ENCODE results near the gene RNASE11. TPM values are rescaled to one million over a fixed set of nuclear protein-coding genes. Genes with fewer than 3 reads are reported as not detected.
A peak's percentile ranks its signal among the peaks of the same experiment; 100 is the strongest.

Gene RNASE11
- total and polyA plus RNA-seq, 10 of the 15 experiments (the other 5 are each of a cell fraction or from before 2014, with no cell fraction given) = not detected

DNA sequence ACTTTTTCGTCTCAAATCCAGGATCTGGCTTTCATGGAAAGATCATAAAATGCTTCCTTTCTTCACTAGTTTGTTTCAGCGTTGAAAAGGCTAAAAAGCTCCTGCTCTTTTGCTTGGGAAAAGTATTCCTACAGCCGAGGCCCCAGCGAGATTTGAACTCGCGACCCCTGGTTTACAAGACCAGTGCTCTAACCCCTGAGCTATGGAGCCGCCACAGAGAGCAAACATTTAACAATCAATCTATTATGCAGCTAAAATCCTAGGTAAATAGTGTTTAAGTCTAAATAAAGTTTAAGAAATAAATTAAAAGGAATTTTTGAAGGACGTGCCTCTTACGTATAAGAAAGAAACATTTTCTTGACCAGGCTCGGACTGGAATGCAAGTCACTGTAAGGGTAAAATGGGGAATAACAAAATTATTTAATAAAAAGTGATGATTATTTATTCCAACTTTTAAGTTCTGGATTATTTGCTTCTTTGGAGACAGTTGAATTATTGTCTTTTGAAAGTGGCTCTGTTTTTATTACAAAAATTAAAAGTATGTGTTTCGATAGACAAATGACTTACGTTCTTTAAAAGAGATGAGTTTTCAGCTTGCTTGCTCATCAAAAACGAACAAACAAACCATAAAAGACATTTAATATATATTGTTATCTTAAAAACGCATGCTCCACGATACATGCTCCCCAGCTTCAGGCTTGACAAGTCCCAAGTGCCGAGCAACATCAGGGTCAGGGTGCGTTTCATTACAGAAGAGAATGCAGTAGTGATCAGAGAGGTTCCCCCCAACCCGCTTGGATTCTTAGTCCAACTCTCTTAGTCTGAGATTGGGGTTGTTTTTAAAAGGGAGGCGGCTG, 43.5 kb upstream of the RNASE11 start (continued):
- TF ChIP-seq E4F1 (IDR thresholded peaks at IDR 0.05; ENCODE audit: borderline replicate concordance, partially characterized antibody) (no peak), NFIC (IDR thresholded peaks at IDR 0.05; ENCODE audit: low read depth, low read length) (no peak), MTA2 (IDR thresholded peaks at IDR 0.05; ENCODE audit: low read depth) (0 out of 2 replicates have a peak, but pooled peaks have one; percentile 2), MEF2A (IDR thresholded peaks at IDR 0.05; ENCODE audit: insufficient read depth, low read depth, low read length) (peak; percentile 38; the same call in 1 of the 2 replicates), BCL11A (IDR thresholded peaks at IDR 0.05; ENCODE audit: low read depth, low read length) (no peak), SPI1 (IDR thresholded peaks at IDR 0.05; ENCODE audit: borderline replicate concordance, insufficient read depth, low read depth, low read length) (no peak), ATF3 (IDR thresholded peaks at IDR 0.05; ENCODE audit: borderline replicate concordance, extremely low read depth, low read depth, low read length) (no peak), FOXM1 (IDR thresholded peaks at IDR 0.05; ENCODE audit: low read depth, low read length) (no peak), DPF2 (IDR thresholded peaks at IDR 0.05) (no peak), SIN3A (IDR thresholded peaks at IDR 0.05; ENCODE audit: low read depth, low read length) (no peak), MYC (IDR thresholded peaks at IDR 0.05; ENCODE audit: insufficient read depth, insufficient read length, insufficient replicate concordance, low read length, severe bottlenecking) (no peak), RUNX3 (IDR thresholded peaks at IDR 0.05; ENCODE audit: low read length) (peak; percentile 40; the same call in 1 of the 2 replicates), ZNF687 (IDR thresholded peaks at IDR 0.05) (no peak), CHD4 (IDR thresholded peaks at IDR 0.05) (no peak), ETV6 (conservative IDR thresholded peaks at IDR 0.05 in 1 of 2, IDR thresholded peaks at IDR 0.05 in 1 of 2; ENCODE audit: borderline replicate concordance in 1 of 2, low read depth in 1 of 2) (no peak), ZZZ3 (IDR thresholded peaks at IDR 0.05; ENCODE audit: control insufficient read depth, insufficient read length, low read depth) (no peak), ZNF207 (IDR thresholded peaks at IDR 0.05; ENCODE audit: borderline replicate concordance) (no peak)
- TF ChIP-seq, protein P1, sequence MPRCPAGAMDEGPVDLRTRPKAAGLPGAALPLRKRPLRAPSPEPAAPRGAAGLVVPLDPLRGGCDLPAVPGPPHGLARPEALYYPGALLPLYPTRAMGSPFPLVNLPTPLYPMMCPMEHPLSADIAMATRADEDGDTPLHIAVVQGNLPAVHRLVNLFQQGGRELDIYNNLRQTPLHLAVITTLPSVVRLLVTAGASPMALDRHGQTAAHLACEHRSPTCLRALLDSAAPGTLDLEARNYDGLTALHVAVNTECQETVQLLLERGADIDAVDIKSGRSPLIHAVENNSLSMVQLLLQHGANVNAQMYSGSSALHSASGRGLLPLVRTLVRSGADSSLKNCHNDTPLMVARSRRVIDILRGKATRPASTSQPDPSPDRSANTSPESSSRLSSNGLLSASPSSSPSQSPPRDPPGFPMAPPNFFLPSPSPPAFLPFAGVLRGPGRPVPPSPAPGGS (IDR thresholded peaks at IDR 0.05; ENCODE audit: borderline replicate concordance, insufficient read depth, low read depth, low read length, poor library complexity, severe bottlenecking) = no peak
- TF ChIP-seq, protein P2, sequence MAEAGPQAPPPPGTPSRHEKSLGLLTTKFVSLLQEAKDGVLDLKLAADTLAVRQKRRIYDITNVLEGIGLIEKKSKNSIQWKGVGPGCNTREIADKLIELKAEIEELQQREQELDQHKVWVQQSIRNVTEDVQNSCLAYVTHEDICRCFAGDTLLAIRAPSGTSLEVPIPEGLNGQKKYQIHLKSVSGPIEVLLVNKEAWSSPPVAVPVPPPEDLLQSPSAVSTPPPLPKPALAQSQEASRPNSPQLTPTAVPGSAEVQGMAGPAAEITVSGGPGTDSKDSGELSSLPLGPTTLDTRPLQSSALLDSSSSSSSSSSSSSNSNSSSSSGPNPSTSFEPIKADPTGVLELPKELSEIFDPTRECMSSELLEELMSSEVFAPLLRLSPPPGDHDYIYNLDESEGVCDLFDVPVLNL (IDR thresholded peaks at IDR 0.05; ENCODE audit: low read depth, low read length) = no peak
